DLD1 (cell line): ENCODE measurements around the gene COMMD8.

Source experiments
- in situ Hi-C: cut with HindIII; loops from 2 replicates; pipeline ENCODE4 v1.10.0; 2017; ENCODE audit warnings: low sequenced_read_pairs

COMMD8 gene

GRCh38 chr4:47473141-47473750, 9.7 kb upstream of the COMMD8 start:
- in situ Hi-C loops, result no loop called here

- in situ Hi-C loops, result no loop called here
These were observed 8.1 kb upstream of the COMMD8 start for GRCh38 chr4:47471591-47471990.

- in situ Hi-C loops, result no loop called here
These were observed 7.6 kb upstream of the COMMD8 start for GRCh38 chr4:47471064-47471463.

GRCh38 chr4:47469951-47470350, 6.4 kb upstream of the COMMD8 start:
- in situ Hi-C loops, result no loop called here

GRCh38 chr4:47468706-47469365, 5.3 kb upstream of the COMMD8 start:
- in situ Hi-C loops, result no loop called here

GRCh38 chr4:47466056-47466785, 2.7 kb upstream of the COMMD8 start:
- in situ Hi-C loops, result no loop called here

GRCh38 chr4:47465004-47465403, 1.5 kb upstream of the COMMD8 start:
- in situ Hi-C loops, result no loop called here

- in situ Hi-C loops, result no loop called here
These were observed 685 bp downstream of the COMMD8 start for GRCh38 chr4:47462799-47463234.

- in situ Hi-C loops, result no loop called here
These were observed 11.8 kb downstream of the COMMD8 start for GRCh38 chr4:47451657-47452056.

- in situ Hi-C loops, result no loop called here
These were observed 19.5 kb downstream of the COMMD8 start for GRCh38 chr4:47444031-47444430.

GRCh38 chr4:47442980-47443379, 20.5 kb downstream of the COMMD8 start:
- in situ Hi-C loops, result no loop called here

- in situ Hi-C loops, result no loop called here
These were observed 28.6 kb downstream of the COMMD8 start for GRCh38 chr4:47434931-47435330.

GRCh38 chr4:47432749-47433148, 30.8 kb downstream of the COMMD8 start:
- in situ Hi-C loops, result no loop called here

- in situ Hi-C loops, result no loop called here
These were observed 35.6 kb downstream of the COMMD8 start for GRCh38 chr4:47427935-47428334.

- in situ Hi-C loops, result no loop called here
These were observed 37.9 kb downstream of the COMMD8 start for GRCh38 chr4:47425628-47426027.

GRCh38 chr4:47419296-47419695, 44.2 kb downstream of the COMMD8 start:
- in situ Hi-C loops, result no loop called here

- in situ Hi-C loops, result no loop called here
These were observed 45.4 kb downstream of the COMMD8 start for GRCh38 chr4:47418147-47418546.

GRCh38 chr4:47415719-47416118, 47.8 kb downstream of the COMMD8 start:
- in situ Hi-C loops, result no loop called here

- in situ Hi-C loops, result no loop called here
These were observed 50.0 kb downstream of the COMMD8 start for GRCh38 chr4:47413521-47413920.

GRCh38 chr4:47410271-47410670, 53.2 kb downstream of the COMMD8 start:
- in situ Hi-C loops, result no loop called here

- in situ Hi-C loops, result no loop called here
These were observed 57.1 kb downstream of the COMMD8 start for GRCh38 chr4:47406408-47406807.
